ENCODE results near the gene MACROD1. TPM values are rescaled to one million over a fixed set of nuclear protein-coding genes. Genes with fewer than 3 reads are reported as not detected.

Gene MACROD1
- total RNA-seq, 3 donors from 2014 or later = 16.5 to 17.8 (median 17.1) TPM

- Mint-ChIP-seq H3K27me3 (ENCODE audit: low read depth) (peaks cover 13% of the 10 kb centered on the region), H3K4me3 (no peak overlapping the region), H3K9me3 (no peaks in the 10 kb centered on the region), H3K36me3 (ENCODE audit: insufficient read depth) (no peaks in the 10 kb centered on the region), H3K4me1 (ENCODE audit: low read depth) (no peaks in the 10 kb centered on the region)
- no peak for ATAC-seq
- no peak for DNase-seq
These were observed 123.6 kb downstream of the MACROD1 start for GRCh38 chr11:64042301-64042700.

- peaks cover 15% of the 10 kb centered on the region for H3K27me3 Mint-ChIP-seq (ENCODE audit: low read depth)
- no peaks in the 10 kb centered on the region for H3K36me3 Mint-ChIP-seq (ENCODE audit: insufficient read depth)
- H3K4me1 Mint-ChIP-seq (ENCODE audit: low read depth) = no peaks in the 10 kb centered on the region
- H3K9me3 Mint-ChIP-seq = no peaks in the 10 kb centered on the region
- ATAC-seq (no peak), DNase-seq (no peak)
- H3K4me3 Mint-ChIP-seq = no peak overlapping the region
These were observed 124.1 kb downstream of the MACROD1 start for GRCh38 chr11:64041846-64042245.

GRCh38 chr11:64040684-64041322 lies 125.1 kb downstream of the MACROD1 start:
- no peak for ATAC-seq
- no peak for DNase-seq
- Mint-ChIP-seq H3K36me3 (ENCODE audit: insufficient read depth) (no peaks in the 10 kb centered on the region), H3K4me1 (ENCODE audit: low read depth) (no peaks in the 10 kb centered on the region), H3K4me3 (no peak overlapping the region), H3K9me3 (no peaks in the 10 kb centered on the region), H3K27me3 (ENCODE audit: low read depth) (peaks cover 17% of the 10 kb centered on the region)

- Mint-ChIP-seq H3K9me3 (no peaks in the 10 kb centered on the region), H3K36me3 (ENCODE audit: insufficient read depth) (no peaks in the 10 kb centered on the region), H3K4me1 (ENCODE audit: low read depth) (peaks cover 6% of the 10 kb centered on the region), H3K4me3 (no peak overlapping the region), H3K27me3 (ENCODE audit: low read depth) (peaks cover 28% of the 10 kb centered on the region)
- no peak for DNase-seq
- no peak for ATAC-seq
These were observed 126.8 kb downstream of the MACROD1 start for GRCh38 chr11:64039012-64039665.

GRCh38 chr11:64038500-64038899 lies 127.4 kb downstream of the MACROD1 start:
- no peak for ATAC-seq
- Mint-ChIP-seq H3K4me1 (ENCODE audit: low read depth) (peaks cover 9% of the 10 kb centered on the region), H3K27me3 (ENCODE audit: low read depth) (peaks cover 32% of the 10 kb centered on the region), H3K36me3 (ENCODE audit: insufficient read depth) (no peaks in the 10 kb centered on the region), H3K9me3 (no peaks in the 10 kb centered on the region), H3K4me3 (no peak overlapping the region)
- DNase-seq = no peak

- H3K4me3 Mint-ChIP-seq = no peak overlapping the region
- no peaks in the 10 kb centered on the region for H3K9me3 Mint-ChIP-seq
- H3K27me3 Mint-ChIP-seq (ENCODE audit: low read depth) = peaks cover 38% of the 10 kb centered on the region
- H3K4me1 Mint-ChIP-seq (ENCODE audit: low read depth) = peaks cover 9% of the 10 kb centered on the region
- no peaks in the 10 kb centered on the region for H3K36me3 Mint-ChIP-seq (ENCODE audit: insufficient read depth)
- peak; percentile 14 to 29 for ATAC-seq
- no peak for DNase-seq
These were observed 128.8 kb downstream of the MACROD1 start for GRCh38 chr11:64037027-64037634.

- ATAC-seq (peak; percentile 51 to 58), DNase-seq (no peak)
- H3K36me3 Mint-ChIP-seq (ENCODE audit: insufficient read depth) = no peaks in the 10 kb centered on the region
- H3K4me1 Mint-ChIP-seq (ENCODE audit: low read depth) = peaks cover 9% of the 10 kb centered on the region
- no peaks in the 10 kb centered on the region for H3K9me3 Mint-ChIP-seq
- H3K4me3 Mint-ChIP-seq = no peak overlapping the region
- H3K27me3 Mint-ChIP-seq (ENCODE audit: low read depth) = peaks cover 37% of the 10 kb centered on the region
These were observed 129.6 kb downstream of the MACROD1 start for GRCh38 chr11:64036087-64037026.

- H3K9me3 Mint-ChIP-seq = no peaks in the 10 kb centered on the region
- no peaks in the 10 kb centered on the region for H3K36me3 Mint-ChIP-seq (ENCODE audit: insufficient read depth)
- H3K4me3 Mint-ChIP-seq = peak within 1 kb of the TSS; percentile 65
- ATAC-seq (peak; percentile 26 to 31), DNase-seq (no peak)
- peaks cover 9% of the 10 kb centered on the region for H3K4me1 Mint-ChIP-seq (ENCODE audit: low read depth)
- peaks cover 37% of the 10 kb centered on the region for H3K27me3 Mint-ChIP-seq (ENCODE audit: low read depth)
These were observed 130.3 kb downstream of the MACROD1 start, which contains the start of gene FLRT1 for GRCh38 chr11:64035576-64035975. Gene FLRT1, plus strand, starts transcription at chr11:64035931. Its CDS starts 80,337 bp downstream, at chr11:64116268.

- Mint-ChIP-seq H3K9me3 (no peaks in the 10 kb centered on the region), H3K36me3 (ENCODE audit: insufficient read depth) (no peaks in the 10 kb centered on the region), H3K4me3 (peak overlapping the region; percentile 65), H3K4me1 (ENCODE audit: low read depth) (peaks cover 9% of the 10 kb centered on the region), H3K27me3 (ENCODE audit: low read depth) (peaks cover 42% of the 10 kb centered on the region)
- DNase-seq = no peak
- ATAC-seq = no peak
These were observed 130.8 kb downstream of the MACROD1 start for GRCh38 chr11:64035081-64035524.

- peaks cover 9% of the 10 kb centered on the region for H3K4me1 Mint-ChIP-seq (ENCODE audit: low read depth)
- peak overlapping the region; percentile 31 for H3K4me3 Mint-ChIP-seq
- H3K27me3 Mint-ChIP-seq (ENCODE audit: low read depth) = peaks cover 43% of the 10 kb centered on the region
- H3K36me3 Mint-ChIP-seq (ENCODE audit: insufficient read depth) = no peaks in the 10 kb centered on the region
- ATAC-seq (no peak), DNase-seq (no peak)
- H3K9me3 Mint-ChIP-seq = no peaks in the 10 kb centered on the region
These were observed 131.5 kb downstream of the MACROD1 start for GRCh38 chr11:64034411-64034811.

GRCh38 chr11:64032050-64032449 lies 133.9 kb downstream of the MACROD1 start:
- Mint-ChIP-seq H3K9me3 (no peaks in the 10 kb centered on the region), H3K4me3 (no peak overlapping the region), H3K36me3 (ENCODE audit: insufficient read depth) (no peaks in the 10 kb centered on the region), H3K4me1 (ENCODE audit: low read depth) (peaks cover 9% of the 10 kb centered on the region), H3K27me3 (ENCODE audit: low read depth) (peaks cover 44% of the 10 kb centered on the region)
- DNase-seq (no peak), ATAC-seq (no peak)

- H3K27me3 Mint-ChIP-seq (ENCODE audit: low read depth) = peaks cover 43% of the 10 kb centered on the region
- no peak for ATAC-seq
- H3K4me3 Mint-ChIP-seq = no peak overlapping the region
- no peak for DNase-seq
- no peaks in the 10 kb centered on the region for H3K9me3 Mint-ChIP-seq
- peaks cover 9% of the 10 kb centered on the region for H3K4me1 Mint-ChIP-seq (ENCODE audit: low read depth)
- H3K36me3 Mint-ChIP-seq (ENCODE audit: insufficient read depth) = no peaks in the 10 kb centered on the region
These were observed 134.9 kb downstream of the MACROD1 start for GRCh38 chr11:64031001-64031400.

- Mint-ChIP-seq H3K27me3 (ENCODE audit: low read depth) (peaks cover 38% of the 10 kb centered on the region), H3K4me1 (ENCODE audit: low read depth) (peaks cover 3% of the 10 kb centered on the region), H3K9me3 (no peaks in the 10 kb centered on the region), H3K36me3 (ENCODE audit: insufficient read depth) (no peaks in the 10 kb centered on the region), H3K4me3 (no peak overlapping the region)
- ATAC-seq (no peak), DNase-seq (no peak)
These were observed 136.1 kb downstream of the MACROD1 start for GRCh38 chr11:64029773-64030172.
